GM12801 (cell line): ENCODE measurements around the gene AAK1.

ENCODE experiments used
- TF ChIP-seq, protein P1 (sequence below): IDR thresholded peaks from one replicate; pipeline ENCODE4 v1.5.1; 2011; ENCODE audit warnings: control low read depth; ENCODE audit not compliant: insufficient read length; ENCODE audit errors: extremely low read depth

Gene AAK1

DNA sequence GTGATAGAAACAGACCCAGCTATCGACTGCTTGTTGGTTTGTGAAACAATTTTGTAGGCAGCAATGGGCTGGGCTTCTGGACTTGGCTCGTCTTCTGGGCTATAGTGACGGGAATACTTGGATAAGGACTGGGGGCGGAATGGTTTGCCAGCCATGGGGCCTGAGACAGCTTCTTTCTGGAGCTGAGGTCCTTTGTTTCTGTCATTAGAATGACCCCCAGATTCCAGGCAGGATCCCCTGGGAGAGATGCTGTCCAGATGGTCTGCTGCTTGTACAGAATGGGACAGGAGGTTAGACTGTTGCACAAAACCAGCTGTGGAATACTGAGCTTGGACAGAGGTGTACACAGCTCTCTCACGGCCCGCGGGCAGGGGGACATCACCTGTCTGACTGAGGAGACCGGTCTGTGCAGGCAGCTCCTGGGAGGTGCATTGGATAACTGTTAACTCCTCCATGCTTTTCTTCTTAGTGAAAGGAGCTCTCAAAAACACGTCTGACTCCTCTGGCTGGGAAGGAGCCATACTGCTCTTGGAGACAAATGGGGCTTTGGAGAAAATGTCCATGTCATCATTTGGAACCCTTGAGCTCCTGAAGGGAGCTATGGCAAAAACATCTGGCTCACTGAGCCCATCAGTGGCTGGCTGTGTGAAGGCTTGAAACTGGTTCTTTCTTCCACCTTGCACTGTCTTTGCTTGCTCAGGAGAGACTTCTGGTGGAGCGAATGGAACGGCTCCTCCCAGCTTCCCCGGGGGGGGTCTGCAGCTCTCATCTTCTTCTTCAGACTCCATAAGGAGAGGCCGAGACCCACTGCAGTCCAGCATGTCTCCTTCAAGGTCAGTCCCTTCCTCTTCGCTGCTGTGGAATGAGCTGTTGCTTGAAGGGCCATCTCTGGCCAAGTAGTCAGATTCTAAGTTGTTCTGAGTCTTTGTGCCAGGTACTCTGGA, 177.8 kb downstream of the AAK1 start:
- TF ChIP-seq, protein P1, sequence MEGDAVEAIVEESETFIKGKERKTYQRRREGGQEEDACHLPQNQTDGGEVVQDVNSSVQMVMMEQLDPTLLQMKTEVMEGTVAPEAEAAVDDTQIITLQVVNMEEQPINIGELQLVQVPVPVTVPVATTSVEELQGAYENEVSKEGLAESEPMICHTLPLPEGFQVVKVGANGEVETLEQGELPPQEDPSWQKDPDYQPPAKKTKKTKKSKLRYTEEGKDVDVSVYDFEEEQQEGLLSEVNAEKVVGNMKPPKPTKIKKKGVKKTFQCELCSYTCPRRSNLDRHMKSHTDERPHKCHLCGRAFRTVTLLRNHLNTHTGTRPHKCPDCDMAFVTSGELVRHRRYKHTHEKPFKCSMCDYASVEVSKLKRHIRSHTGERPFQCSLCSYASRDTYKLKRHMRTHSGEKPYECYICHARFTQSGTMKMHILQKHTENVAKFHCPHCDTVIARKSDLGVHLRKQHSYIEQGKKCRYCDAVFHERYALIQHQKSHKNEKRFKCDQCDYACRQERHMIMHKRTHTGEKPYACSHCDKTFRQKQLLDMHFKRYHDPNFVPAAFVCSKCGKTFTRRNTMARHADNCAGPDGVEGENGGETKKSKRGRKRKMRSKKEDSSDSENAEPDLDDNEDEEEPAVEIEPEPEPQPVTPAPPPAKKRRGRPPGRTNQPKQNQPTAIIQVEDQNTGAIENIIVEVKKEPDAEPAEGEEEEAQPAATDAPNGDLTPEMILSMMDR: no peak

- TF ChIP-seq, protein P1: no peak
Measured at GRCh38 chr2:69464575-69464974, 179.0 kb downstream of the AAK1 start.

- TF ChIP-seq, protein P1: no peak
Measured at GRCh38 chr2:69462780-69463179, 180.8 kb downstream of the AAK1 start.

- TF ChIP-seq, protein P1: no peak
Measured at GRCh38 chr2:69461404-69461803, 182.1 kb downstream of the AAK1 start.

- TF ChIP-seq, protein P1: no peak
Measured at GRCh38 chr2:69459936-69460335, 183.6 kb downstream of the AAK1 start.

- TF ChIP-seq, protein P1: no peak
Measured at GRCh38 chr2:69456950-69457445, 186.5 kb downstream of the AAK1 start.

DNA sequence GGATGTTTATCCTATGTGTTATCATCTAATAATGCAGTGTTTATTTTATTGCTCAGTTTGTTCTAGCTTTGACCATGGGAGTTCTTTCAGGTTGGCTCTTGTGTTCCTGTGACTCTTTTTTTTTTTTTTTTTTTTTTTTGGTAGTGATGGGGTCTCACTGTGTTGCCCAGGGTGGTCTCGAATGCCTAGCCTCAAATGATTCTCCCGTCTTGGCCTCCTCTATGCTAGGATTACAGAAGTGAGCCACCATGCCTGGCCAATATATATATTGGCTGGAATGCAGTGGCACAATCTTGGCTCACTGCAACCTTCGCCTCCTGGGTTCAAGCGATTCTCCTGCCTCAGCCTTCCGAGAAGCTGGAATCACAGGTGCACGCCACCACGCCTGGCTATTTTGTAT, 187.4 kb downstream of the AAK1 start:
- TF ChIP-seq, protein P1: no peak
